ENCODE measurements around the gene ARHGEF25.

Gene ARHGEF25

DNA sequence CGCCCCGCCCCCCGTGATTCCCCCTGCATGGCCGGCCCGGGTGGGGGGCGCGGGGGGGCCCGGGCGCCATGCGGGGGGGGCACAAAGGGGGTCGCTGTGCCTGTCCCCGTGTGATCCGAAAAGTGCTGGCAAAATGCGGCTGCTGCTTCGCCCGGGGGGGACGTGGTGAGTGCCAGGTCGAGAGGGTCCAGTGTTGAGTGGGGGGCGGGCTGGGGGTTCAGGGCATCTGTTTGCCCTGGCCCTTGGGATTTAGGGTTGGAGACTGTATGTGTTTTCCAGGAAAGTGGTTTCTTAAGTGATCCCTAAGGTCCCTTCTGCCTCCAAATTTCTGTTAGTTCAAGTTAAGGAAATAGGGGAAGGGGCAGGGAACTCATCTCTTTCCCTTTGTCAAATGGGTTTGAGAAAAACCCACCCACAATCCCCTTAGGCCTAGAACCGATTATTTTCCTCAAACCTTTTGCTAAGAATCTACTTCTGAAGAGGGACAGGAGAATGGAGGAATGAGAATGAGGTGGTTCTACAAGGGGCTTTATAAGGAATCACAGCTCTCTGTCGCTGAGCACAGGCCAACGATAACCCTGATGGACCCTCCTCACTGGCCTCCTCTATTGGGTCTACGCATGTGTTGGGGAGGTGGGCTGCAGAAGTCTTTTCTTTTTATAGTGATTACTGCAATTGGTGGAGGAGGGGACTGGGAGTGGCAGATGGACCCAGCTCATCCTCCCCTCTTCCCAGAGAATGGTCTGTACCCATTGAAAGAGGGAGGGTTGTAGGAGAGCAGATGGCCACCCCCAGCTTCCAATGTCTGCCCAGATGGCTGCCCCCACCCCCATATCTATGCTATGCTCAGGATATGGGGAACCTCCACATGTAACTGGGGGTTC is 834 bp downstream of the ARHGEF25 start:
- DNase-seq (ENCODE audit: extremely low read depth, insufficient read length) = no peak
- H3K36me3 ChIP-seq (ENCODE audit: control insufficient read depth, insufficient read depth, low read length) = peaks cover 4% of the 10 kb centered on the region
- TF ChIP-seq, protein P1, sequence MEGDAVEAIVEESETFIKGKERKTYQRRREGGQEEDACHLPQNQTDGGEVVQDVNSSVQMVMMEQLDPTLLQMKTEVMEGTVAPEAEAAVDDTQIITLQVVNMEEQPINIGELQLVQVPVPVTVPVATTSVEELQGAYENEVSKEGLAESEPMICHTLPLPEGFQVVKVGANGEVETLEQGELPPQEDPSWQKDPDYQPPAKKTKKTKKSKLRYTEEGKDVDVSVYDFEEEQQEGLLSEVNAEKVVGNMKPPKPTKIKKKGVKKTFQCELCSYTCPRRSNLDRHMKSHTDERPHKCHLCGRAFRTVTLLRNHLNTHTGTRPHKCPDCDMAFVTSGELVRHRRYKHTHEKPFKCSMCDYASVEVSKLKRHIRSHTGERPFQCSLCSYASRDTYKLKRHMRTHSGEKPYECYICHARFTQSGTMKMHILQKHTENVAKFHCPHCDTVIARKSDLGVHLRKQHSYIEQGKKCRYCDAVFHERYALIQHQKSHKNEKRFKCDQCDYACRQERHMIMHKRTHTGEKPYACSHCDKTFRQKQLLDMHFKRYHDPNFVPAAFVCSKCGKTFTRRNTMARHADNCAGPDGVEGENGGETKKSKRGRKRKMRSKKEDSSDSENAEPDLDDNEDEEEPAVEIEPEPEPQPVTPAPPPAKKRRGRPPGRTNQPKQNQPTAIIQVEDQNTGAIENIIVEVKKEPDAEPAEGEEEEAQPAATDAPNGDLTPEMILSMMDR (IDR thresholded peaks at IDR 0.05; ENCODE audit: insufficient read depth, low read length, poor library complexity, severe bottlenecking) = no peak
- no peaks in the 10 kb centered on the region for H3K27me3 ChIP-seq (replicated peaks; ENCODE audit: control insufficient read depth, insufficient read depth, low read length)
- no peak overlapping the region; the same call in 1 of the 2 replicates for H3K4me3 ChIP-seq (replicated peaks; ENCODE audit: low read depth, low read length)

DNA sequence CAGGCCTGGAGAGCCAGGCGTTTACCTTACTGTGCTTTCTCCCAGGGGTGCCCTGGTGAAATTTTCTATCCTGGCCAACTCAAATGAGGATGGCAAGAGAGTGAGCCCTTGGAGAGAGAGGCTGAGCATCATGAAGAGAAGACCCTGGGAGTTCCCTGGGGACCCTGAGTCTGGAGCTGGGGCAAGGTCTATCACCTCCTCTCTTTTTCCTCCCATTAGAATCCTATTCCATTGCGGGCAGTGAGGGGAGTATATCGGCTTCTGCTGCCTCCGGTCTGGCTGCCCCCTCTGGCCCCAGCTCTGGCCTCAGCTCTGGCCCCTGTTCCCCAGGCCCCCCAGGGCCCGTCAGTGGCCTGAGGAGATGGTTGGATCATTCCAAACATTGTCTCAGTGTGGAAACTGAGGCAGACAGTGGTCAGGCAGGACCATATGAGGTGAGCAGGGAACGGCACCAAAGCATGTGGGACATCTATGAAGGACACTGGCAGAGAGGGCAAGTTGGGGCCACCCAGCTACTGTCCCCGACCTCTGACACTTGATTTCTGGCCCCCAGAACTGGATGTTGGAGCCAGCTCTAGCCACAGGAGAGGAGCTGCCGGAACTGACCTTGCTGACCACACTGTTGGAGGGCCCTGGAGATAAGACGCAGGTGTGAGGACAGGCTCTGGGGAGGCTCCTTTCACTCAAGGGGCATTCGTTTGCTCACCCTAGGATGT is 1.6 kb downstream of the ARHGEF25 start:
- Histone ChIP-seq H3K4me3 (replicated peaks; ENCODE audit: low read depth, low read length) (no peak overlapping the region), H3K27me3 (replicated peaks; ENCODE audit: control insufficient read depth, insufficient read depth, low read length) (no peaks in the 10 kb centered on the region), H3K36me3 (ENCODE audit: control insufficient read depth, insufficient read depth, low read length) (peaks cover 2% of the 10 kb centered on the region)
- DNase-seq (ENCODE audit: extremely low read depth, insufficient read length) = no peak
- TF ChIP-seq, protein P1 (IDR thresholded peaks at IDR 0.05; ENCODE audit: insufficient read depth, low read length, poor library complexity, severe bottlenecking) = no peak

DNA sequence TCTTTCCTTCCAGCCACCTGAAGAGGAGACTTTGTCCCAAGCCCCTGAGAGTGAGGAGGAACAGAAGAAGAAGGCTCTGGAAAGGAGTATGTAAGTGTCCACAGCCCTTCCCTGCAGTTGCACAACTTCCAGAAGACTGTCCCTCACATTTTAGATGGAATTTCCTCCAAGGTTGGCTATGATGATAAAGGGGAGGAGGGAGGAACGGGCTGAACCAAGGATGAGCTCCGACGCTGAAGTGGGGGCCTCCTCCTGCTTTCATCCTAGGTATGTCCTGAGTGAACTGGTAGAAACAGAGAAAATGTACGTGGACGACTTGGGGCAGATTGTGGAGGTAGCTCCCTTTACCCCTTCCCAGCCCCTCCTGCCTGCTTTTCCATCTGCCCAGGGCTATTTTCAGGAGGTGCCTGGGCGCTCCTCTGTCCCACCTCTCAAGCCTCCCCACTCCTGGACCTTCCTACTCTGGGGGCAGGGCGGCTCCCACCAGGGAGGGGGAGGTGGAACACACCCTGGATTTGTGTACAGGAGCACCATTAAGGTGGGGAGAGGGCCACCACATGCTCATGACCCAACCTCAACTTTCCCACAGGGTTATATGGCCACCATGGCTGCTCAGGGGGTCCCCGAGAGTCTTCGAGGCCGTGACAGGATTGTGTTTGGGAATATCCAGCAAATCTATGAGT is 2.3 kb downstream of the ARHGEF25 start:
- Histone ChIP-seq H3K27me3 (replicated peaks; ENCODE audit: control insufficient read depth, insufficient read depth, low read length) (no peaks in the 10 kb centered on the region), H3K36me3 (ENCODE audit: control insufficient read depth, insufficient read depth, low read length) (peaks cover 2% of the 10 kb centered on the region), H3K4me3 (replicated peaks; ENCODE audit: low read depth, low read length) (no peak overlapping the region)
- TF ChIP-seq, protein P1 (IDR thresholded peaks at IDR 0.05; ENCODE audit: insufficient read depth, low read length, poor library complexity, severe bottlenecking) = no peak
- DNase-seq (ENCODE audit: extremely low read depth, insufficient read length) = no peak

DNA sequence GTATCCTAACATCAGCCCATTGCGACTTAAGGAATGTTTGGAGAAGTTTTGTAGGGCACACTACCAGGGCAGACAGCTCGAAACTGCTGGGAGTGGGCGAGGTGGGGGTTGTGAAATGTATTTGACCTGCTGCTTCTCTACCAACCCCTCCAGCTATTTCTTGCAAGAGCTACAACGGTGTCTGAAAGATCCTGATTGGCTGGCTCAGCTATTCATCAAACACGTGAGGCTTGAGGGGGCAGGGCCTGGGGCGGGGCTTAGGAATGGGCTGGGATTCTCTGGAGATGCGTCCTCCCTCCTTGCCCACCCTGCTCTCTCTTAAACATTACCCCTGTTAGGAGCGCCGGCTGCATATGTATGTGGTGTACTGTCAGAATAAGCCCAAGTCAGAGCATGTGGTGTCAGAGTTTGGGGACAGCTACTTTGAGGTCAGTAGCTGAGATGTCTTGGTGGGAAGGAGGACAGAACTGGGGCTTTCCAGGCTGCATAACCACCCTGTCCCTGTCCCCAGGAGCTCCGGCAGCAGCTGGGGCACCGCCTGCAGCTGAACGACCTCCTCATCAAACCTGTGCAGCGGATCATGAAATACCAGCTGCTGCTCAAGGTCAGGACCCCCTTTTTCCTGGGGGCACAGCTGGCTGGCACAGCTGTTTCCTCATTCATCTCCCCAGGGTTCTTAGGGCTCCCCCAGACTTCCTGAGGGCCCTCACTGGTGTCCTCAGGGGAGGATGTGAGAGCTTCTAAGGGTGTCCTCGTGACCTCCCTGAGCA is 3.1 kb downstream of the ARHGEF25 start:
- Histone ChIP-seq H3K36me3 (ENCODE audit: control insufficient read depth, insufficient read depth, low read length) (no peaks in the 10 kb centered on the region), H3K27me3 (replicated peaks; ENCODE audit: control insufficient read depth, insufficient read depth, low read length) (no peaks in the 10 kb centered on the region; the same call in 1 of the 2 replicates)

More for the DNA sequence above, 3.1 kb downstream of the ARHGEF25 start:
- no peak overlapping the region for H3K4me3 ChIP-seq (replicated peaks; ENCODE audit: low read depth, low read length)
- TF ChIP-seq, protein P1 (IDR thresholded peaks at IDR 0.05; ENCODE audit: insufficient read depth, low read length, poor library complexity, severe bottlenecking) = no peak
- DNase-seq (ENCODE audit: extremely low read depth, insufficient read length) = peak; percentile 56

Measured in GM06990 (cell line).